Hematopoietic multipotent progenitor cell treated with erythropoietin and hydrocortisone succinate and interleukin-3 and kit ligand, for 8 days (in vitro differentiated cells): Measurements from ENCODE around the gene CYB561.

Experiments
- DNase-seq: peaks from one replicate; pipeline ENCODE4 v3.0.0-alpha.2; 2015

CYB561 gene

GRCh38 chr17:63445954-63446752 is at the start of gene CYB561:
CYB561 (minus strand) TSS chr17:63446306; CDS start chr17:63437547, 8,759 bp downstream.
- DNase-seq, result peak; percentile 65

GRCh38 chr17:63495491-63495890 is 49.4 kb upstream of the CYB561 start:
- DNase-seq, result no peak

- DNase-seq, result no peak
Observed at GRCh38 chr17:63494300-63494928, 48.3 kb upstream of the CYB561 start.

GRCh38 chr17:63493411-63493810 is 47.3 kb upstream of the CYB561 start:
- DNase-seq, result no peak

GRCh38 chr17:63492940-63493339 is 46.8 kb upstream of the CYB561 start:
- no peak for DNase-seq

- no peak for DNase-seq
Observed at GRCh38 chr17:63491977-63492618, 46.0 kb upstream of the CYB561 start.

- DNase-seq, result no peak
Observed at GRCh38 chr17:63491413-63491812, 45.3 kb upstream of the CYB561 start.

- no peak for DNase-seq
Observed at GRCh38 chr17:63490858-63491400, 44.8 kb upstream of the CYB561 start.

GRCh38 chr17:63490329-63490728 is 44.2 kb upstream of the CYB561 start:
- DNase-seq, result no peak

- DNase-seq, result no peak
Observed at GRCh38 chr17:63489291-63489690, 43.2 kb upstream of the CYB561 start.

GRCh38 chr17:63488851-63489250 is 42.7 kb upstream of the CYB561 start:
- DNase-seq, result no peak

GRCh38 chr17:63487014-63487339 is 40.9 kb upstream of the CYB561 start:
- no peak for DNase-seq

- DNase-seq, result no peak
Observed at GRCh38 chr17:63486317-63487013, 40.4 kb upstream of the CYB561 start.

- DNase-seq, result no peak
Observed at GRCh38 chr17:63483655-63484575, 37.8 kb upstream of the CYB561 start.

- DNase-seq, result no peak
Observed at GRCh38 chr17:63483038-63483437, 36.9 kb upstream of the CYB561 start.

GRCh38 chr17:63482509-63482908 is 36.4 kb upstream of the CYB561 start:
- no peak for DNase-seq

GRCh38 chr17:63481488-63481870 is 35.4 kb upstream of the CYB561 start:
- DNase-seq, result no peak

GRCh38 chr17:63480826-63481487 is 34.9 kb upstream of the CYB561 start:
- DNase-seq, result peak; percentile 21

- DNase-seq, result no peak
Observed at GRCh38 chr17:63480192-63480784, 34.2 kb upstream of the CYB561 start.

GRCh38 chr17:63479495-63480184 is 33.5 kb upstream of the CYB561 start:
- DNase-seq, result no peak
